Motor neuron (in vitro differentiated cells): ENCODE results near the gene PLAAT1. TPM values are rescaled to one million over a fixed set of nuclear protein-coding genes. Genes with fewer than 3 reads are reported as not detected.

Source experiments
- ATAC-seq, 8 experiments: fragments of 200-7000 bp; cut with Tn5 transposase; replicated peaks in 6 of 8; 2 replicates each; pipeline ENCODE4 v1.8.0; 2021; ENCODE audit warnings: mild to moderate bottlenecking in 8 of 8, moderate library complexity in 8 of 8
- H3K27ac ChIP-seq, 2 donors: fragments of 250-450 bp; sonication (Bioruptor Pico); 2 replicates each; pipeline ENCODE4 v1.9.0; 2021; ENCODE audit warnings: antibody characterized with exemption in 2 of 2, mild to moderate bottlenecking in 2 of 2, moderate library complexity in 1 of 2
- H3K4me1 ChIP-seq, 2 donors: fragments of 250-450 bp; sonication (Bioruptor Pico); replicated peaks in 1 of 2; 2 replicates each; pipeline ENCODE4 v1.6.1; 2021; ENCODE audit warnings: antibody characterized with exemption in 2 of 2, mild to moderate bottlenecking in 2 of 2, moderate library complexity in 1 of 2
- H3K4me3 ChIP-seq, 5 donors: fragments of 250-450 bp; sonication (Bioruptor Pico); 2 replicates each; pipeline ENCODE4 v1.9.0; 2021; ENCODE audit warnings: antibody characterized with exemption in 5 of 5, mild to moderate bottlenecking in 5 of 5, moderate library complexity in 4 of 5
- WGBS, 10 experiments: fragments of 450-650 bp; shearing (Covaris generic); methylation state at CpG; one replicate each; pipeline ENCODE4 v1.0.0; 2022; 5-methylcytosine and 5-hydroxymethylcytosine counted together
- in situ Hi-C, 9 experiments: fragments of 400-800 bp; cut with MboI; loops; one replicate each; pipeline ENCODE4 v1.15.0; 2021; ENCODE audit warnings: low sequenced_read_pairs in 9 of 9, low pct_unique_long_range_greater_than_20kb in 2 of 9; ENCODE audit not compliant: unreplicated experiment in 9 of 9
- total RNA-seq, 8 experiments: library from RNA; unstranded; fragments of 300-600 nt; gene quantifications; 2 replicates each; pipeline versions ENCODE4 v1.2.3 to v1.2.4, GENCODE V29; 2022

PLAAT1 gene
- total RNA-seq, 8 experiments from 2014 or later: 0.71 to 11.6 (median 6.6) TPM

- Histone ChIP-seq H3K4me3 (no peak overlapping the region), H3K4me1 (peaks cover 11 to 48% of the 10 kb centered on the region in 2 donors), H3K27ac (no peak overlapping the region)
- in situ Hi-C loops: no loop called here
- 4 to 100% (median 69%) methylated on average over 1 to 4 of the region's 4 CpGs for WGBS, 10 experiments
- peak in 1 of 8 experiments; percentile 21 for ATAC-seq
These were observed 11.1 kb upstream of the PLAAT1 start for GRCh38 chr3:193229851-193230420.

GRCh38 chr3:193230610-193231009, 10.4 kb upstream of the PLAAT1 start:
- in situ Hi-C loops: no loop called here
- peaks cover 11 to 43% of the 10 kb centered on the region in 2 donors for H3K4me1 ChIP-seq
- ATAC-seq: peak in 2 of 8 experiments; percentile 30 to 59
- H3K4me3 ChIP-seq: no peak overlapping the region
- no peak overlapping the region for H3K27ac ChIP-seq
- WGBS, 10 experiments: 15 to 100% (median 54%) methylated on average over 1 to 4 of the region's 4 CpGs

GRCh38 chr3:193231201-193231600, 9.8 kb upstream of the PLAAT1 start:
- H3K4me1 ChIP-seq: peaks cover 9 to 37% of the 10 kb centered on the region in 2 donors
- H3K4me3 ChIP-seq: no peak overlapping the region
- in situ Hi-C loops: no loop called here
- no peak overlapping the region for H3K27ac ChIP-seq
- WGBS, 10 experiments: 10 to 100% (median 79%) methylated on average over 1 to 6 of the region's 6 CpGs; no CpG with 5 or more reads in 1 of the 10 experiments
- no peak for ATAC-seq

GRCh38 chr3:193236599-193236998, 4.4 kb upstream of the PLAAT1 start:
- WGBS, 10 experiments: 0 to 100% (median 82%) methylated on average over 1 to 4 of the region's 4 CpGs
- Histone ChIP-seq H3K4me1 (peaks cover 10 to 32% of the 10 kb centered on the region in 2 donors), H3K4me3 (no peak overlapping the region), H3K27ac (no peak overlapping the region)
- ATAC-seq: no peak
- in situ Hi-C loops: no loop called here

DNA sequence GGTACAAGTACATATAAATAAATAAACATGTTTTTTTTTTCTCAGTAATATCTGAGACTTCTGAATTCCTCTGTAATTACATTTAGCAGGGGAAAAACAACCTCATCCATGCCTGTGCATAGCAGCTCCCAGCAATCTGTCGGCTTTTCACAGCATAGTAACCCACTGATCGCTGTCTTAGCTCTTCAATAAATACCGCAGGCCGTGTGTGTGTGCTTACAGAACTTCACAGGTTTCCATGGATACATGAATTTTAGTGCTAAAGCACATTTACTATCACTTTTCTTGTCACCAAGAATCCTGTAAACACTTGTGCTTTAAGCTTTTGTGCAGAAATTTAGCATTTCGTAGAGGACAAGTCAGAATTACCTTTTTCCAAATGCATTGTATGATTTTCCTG, 4.0 kb upstream of the PLAAT1 start:
- 10 to 60% (median 23%) methylated on average over 1 to 5 of the region's 5 CpGs for WGBS, 10 experiments
- Histone ChIP-seq H3K4me3 (no peak overlapping the region), H3K4me1 (peaks cover 13 to 32% of the 10 kb centered on the region in 2 donors), H3K27ac (no peak overlapping the region)
- peak in 1 of 8 experiments; percentile 36 for ATAC-seq
- in situ Hi-C loops: no loop called here

DNA sequence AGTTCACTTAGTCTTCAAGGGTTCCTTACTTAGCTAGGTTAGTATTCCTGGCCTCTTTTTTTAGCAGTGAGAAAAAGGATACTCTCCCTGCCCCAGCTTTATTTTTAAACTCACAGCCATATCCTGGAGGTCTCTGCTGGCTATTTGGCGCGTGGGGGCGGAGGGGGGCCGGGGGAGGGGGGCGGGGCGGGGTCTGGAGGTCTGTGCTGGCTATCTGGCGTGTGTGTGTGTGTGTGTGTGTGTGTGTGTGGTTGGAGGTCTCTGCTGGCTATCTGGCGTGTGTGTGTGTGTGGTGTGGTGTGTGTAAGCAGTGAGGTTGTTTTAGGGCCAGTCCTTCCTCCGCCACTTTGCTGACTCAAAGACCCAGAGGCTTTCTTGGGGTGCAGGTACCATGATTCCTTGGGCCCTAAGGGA, 579 bp upstream of the PLAAT1 start:
- in situ Hi-C loops: no loop called here
- WGBS, 10 experiments: no CpG with 5 or more reads among the region's 9 CpGs
- ATAC-seq: peak in 5 of 8 experiments; percentile 13 to 48 (median 42)
- Histone ChIP-seq H3K4me3 (peak overlapping the region; percentile 46 to 55 (median 48)), H3K4me1 (peaks cover 32 to 35% of the 10 kb centered on the region in 2 donors), H3K27ac (peak overlapping the region; percentile 40 to 83)

DNA sequence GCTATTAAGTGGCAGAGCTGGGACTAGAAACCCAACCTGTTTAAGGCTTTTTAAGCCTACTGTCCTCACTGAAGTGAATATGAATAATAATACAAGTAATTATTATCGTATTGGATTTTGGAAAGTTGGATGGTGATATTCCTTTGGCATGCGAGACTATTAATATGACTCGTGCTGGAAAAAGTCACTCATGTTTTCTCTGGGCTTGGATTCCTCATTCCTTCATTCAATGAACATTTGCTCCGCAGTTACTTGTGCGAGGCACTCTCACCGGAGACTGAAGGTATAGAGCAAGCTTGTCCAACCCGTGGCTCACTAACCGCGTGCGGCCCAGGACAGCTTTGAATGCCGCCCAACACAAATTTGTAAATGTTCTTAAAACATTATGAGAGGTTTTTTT, 694 bp downstream of the PLAAT1 start:
- in situ Hi-C loops: no loop called here
- no peak overlapping the region for H3K27ac ChIP-seq
- 32 to 88% (median 79%) methylated on average over 2 to 11 of the region's 11 CpGs; no CpG with 5 or more reads in 2 of the 10 experiments for WGBS, 10 experiments
- peak overlapping the region; percentile 46 to 55 (median 48) for H3K4me3 ChIP-seq
- no peak for ATAC-seq
- peaks cover 30 to 31% of the 10 kb centered on the region in 2 donors for H3K4me1 ChIP-seq

GRCh38 chr3:193243571-193243970, 2.5 kb downstream of the PLAAT1 start:
- ATAC-seq: no peak
- Histone ChIP-seq H3K4me1 (peaks cover 24 to 25% of the 10 kb centered on the region in 2 donors), H3K27ac (no peak overlapping the region), H3K4me3 (no peak overlapping the region)
- in situ Hi-C loops: no loop called here
- 27 to 100% (median 94%) methylated on average over 1 to 3 of the region's 3 CpGs; no CpG with 5 or more reads in 3 of the 10 experiments for WGBS, 10 experiments

DNA sequence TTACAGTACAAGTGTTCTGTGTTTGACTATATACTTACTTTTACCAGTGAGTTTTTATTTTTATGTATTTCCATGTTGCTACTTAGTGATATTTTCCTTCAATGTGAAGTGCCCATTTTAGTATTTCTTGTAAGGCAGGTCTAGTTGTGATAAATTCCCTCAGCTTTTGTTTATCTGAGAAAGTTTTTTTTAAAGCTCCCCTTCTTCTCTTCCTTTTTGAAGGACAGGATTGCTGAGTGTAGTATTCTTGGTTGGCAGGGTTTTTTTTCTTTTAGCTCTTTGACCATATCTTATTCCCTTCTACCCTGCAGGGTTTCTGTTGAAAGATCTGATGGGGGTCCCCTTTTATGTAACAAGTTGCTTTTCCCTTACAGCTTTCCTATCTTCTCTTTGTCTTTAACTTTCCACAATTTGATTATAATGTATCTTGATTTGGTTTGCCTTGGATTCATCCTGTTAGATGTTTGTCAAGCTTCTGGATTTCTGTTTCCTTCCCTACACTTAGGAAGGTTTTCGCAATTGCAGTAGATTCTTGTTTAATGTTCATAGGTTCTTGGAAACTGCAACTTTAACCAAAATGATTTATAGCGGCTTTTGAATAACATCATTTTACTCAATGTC, 7.9 kb downstream of the PLAAT1 start:
- ATAC-seq: no peak
- H3K4me1 ChIP-seq: peaks cover 0 to under 1% of the 10 kb centered on the region in 2 donors
- 22 to 100% (median 56%) methylated on average over 1 to 2 of the region's 2 CpGs for WGBS, 10 experiments
- no peak overlapping the region for H3K27ac ChIP-seq
- no peak overlapping the region for H3K4me3 ChIP-seq
- in situ Hi-C loops: no loop called here

DNA sequence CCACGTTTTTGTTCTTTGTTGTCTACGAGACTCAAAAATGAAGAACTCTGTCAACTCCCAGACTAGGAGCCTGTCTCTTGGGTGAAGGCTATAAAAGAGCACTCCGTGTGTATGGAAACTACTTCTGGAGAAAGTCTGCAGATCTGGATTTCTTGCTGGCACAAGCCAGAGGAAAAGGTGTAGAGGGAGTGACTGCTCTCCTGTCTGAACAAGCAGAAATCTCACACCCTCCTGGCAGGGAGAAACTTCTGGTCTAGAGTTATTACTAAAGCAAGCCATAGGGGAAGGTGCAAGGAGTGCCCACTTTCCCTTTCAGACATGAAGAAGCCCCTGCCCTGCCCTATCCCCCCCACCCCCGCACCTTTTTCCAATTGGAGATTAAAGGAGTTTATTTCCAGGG, 9.5 kb downstream of the PLAAT1 start:
- in situ Hi-C loops: no loop called here
- no peaks in the 10 kb centered on the region for H3K4me1 ChIP-seq
- ATAC-seq: no peak
- H3K27ac ChIP-seq: no peak overlapping the region
- WGBS, 10 experiments: 6 to 100% (median 79%) methylated on average over 1 to 3 of the region's 4 CpGs
- no peak overlapping the region for H3K4me3 ChIP-seq

DNA sequence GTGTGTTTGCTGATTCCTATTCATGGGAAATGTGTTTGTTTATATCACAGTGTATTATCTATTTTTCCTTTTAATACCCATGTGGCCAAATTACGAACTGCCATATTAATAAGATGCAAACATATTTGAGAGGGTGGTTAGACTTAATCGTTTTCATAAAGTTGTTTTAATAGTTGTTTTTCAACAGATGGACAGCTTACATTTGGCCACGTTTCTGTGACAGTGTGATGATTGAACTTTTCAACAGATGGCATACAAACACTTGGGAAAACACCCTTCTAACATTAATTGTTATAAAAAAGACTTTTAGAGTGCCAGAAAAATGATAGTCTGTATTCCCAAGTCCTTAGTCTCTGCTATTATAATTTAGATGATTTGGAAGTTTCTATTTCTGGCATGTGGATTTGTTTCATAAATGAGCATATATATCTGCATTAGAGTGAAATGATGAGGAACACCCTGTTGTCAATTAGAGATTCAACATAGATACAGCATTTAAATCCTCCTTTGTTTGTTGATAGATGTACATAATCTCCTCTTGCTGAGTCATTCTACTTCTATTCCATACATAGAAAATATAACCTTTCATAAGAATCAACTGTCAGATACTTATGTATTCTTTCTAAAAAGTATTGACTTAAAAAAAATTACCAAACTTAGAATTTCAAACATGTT, 13.1 kb downstream of the PLAAT1 start:
- in situ Hi-C loops: no loop called here
- no peak overlapping the region for H3K4me3 ChIP-seq
- H3K4me1 ChIP-seq: no peaks in the 10 kb centered on the region
- 0 to 100% (median 73%) methylated on average over 1 to 3 of the region's 3 CpGs for WGBS, 10 experiments
- H3K27ac ChIP-seq: no peak overlapping the region
- peak in 2 of 8 experiments; percentile 62 to 66 for ATAC-seq

DNA sequence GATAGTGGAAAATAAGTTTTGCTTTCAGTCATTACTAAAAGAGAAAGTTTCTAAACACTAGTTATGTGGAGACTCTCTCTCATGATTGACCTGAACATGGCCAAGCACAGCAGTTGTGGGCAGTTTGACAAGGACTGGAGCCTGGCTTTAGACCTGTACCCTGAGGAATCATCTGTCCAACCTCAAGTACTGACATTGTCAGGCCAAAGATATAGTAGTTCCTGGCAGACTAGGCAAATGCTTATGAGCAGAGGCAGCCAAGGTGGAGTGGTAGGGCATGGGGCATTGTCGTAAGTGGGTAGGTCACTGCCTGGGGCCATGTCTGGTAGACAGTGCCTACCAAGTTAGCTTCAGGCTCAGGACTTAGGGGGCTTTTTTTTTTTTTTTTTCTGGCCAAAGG, 20.9 kb downstream of the PLAAT1 start:
- 50 to 100% (median 92%) methylated on average over 1 of the region's 1 CpG; no CpG with 5 or more reads in 6 of the 10 experiments for WGBS, 10 experiments
- no peaks in the 10 kb centered on the region for H3K4me1 ChIP-seq
- H3K4me3 ChIP-seq: no peak overlapping the region
- no peak overlapping the region for H3K27ac ChIP-seq
- no peak for ATAC-seq
- in situ Hi-C loops: no loop called here

- Histone ChIP-seq H3K4me1 (no peaks in the 10 kb centered on the region), H3K27ac (no peak overlapping the region), H3K4me3 (no peak overlapping the region)
- no peak for ATAC-seq
- in situ Hi-C loops: no loop called here
- WGBS, 10 experiments: 8 to 100% (median 95%) methylated on average over 2 to 5 of the region's 5 CpGs
These were observed 21.7 kb downstream of the PLAAT1 start for GRCh38 chr3:193262707-193263106.
